Esophagus muscularis mucosa (tissue), 4 donors: ENCODE data around the gene TNFSF13B.

Source experiments
- EP300 ChIP-seq: sonication (generic); formaldehyde crosslinking; IDR thresholded peaks from one replicate; pipeline ENCODE4 v1.6.1; 2017; ENCODE audit warnings: antibody characterized with exemption
- POLR2A ChIP-seq: fragments of 450-650 bp; IDR thresholded peaks from one replicate; pipeline ENCODE4 v1.6.1; 2017; ENCODE audit warnings: antibody characterized with exemption, moderate library complexity, mild to moderate bottlenecking, low read depth
- POLR2AphosphoS5 ChIP-seq, 2 donors: sonication (generic); formaldehyde crosslinking; IDR thresholded peaks; one replicate each; pipeline ENCODE4 v1.6.1; 2017; ENCODE audit warnings: antibody characterized with exemption in 2 of 2
- TF ChIP-seq, protein P1 (sequence below), 3 experiments: fragments of 200-600 bp in 2 of 3; fragments of 450-650 bp in 1 of 3; sonication (generic) in 2 of 3; IDR thresholded peaks; one replicate each; pipeline ENCODE4 v1.5.1; 2017 to 2019; ENCODE audit warnings: antibody characterized with exemption in 3 of 3, mild to moderate bottlenecking in 2 of 3, moderate library complexity in 1 of 3

DNA sequence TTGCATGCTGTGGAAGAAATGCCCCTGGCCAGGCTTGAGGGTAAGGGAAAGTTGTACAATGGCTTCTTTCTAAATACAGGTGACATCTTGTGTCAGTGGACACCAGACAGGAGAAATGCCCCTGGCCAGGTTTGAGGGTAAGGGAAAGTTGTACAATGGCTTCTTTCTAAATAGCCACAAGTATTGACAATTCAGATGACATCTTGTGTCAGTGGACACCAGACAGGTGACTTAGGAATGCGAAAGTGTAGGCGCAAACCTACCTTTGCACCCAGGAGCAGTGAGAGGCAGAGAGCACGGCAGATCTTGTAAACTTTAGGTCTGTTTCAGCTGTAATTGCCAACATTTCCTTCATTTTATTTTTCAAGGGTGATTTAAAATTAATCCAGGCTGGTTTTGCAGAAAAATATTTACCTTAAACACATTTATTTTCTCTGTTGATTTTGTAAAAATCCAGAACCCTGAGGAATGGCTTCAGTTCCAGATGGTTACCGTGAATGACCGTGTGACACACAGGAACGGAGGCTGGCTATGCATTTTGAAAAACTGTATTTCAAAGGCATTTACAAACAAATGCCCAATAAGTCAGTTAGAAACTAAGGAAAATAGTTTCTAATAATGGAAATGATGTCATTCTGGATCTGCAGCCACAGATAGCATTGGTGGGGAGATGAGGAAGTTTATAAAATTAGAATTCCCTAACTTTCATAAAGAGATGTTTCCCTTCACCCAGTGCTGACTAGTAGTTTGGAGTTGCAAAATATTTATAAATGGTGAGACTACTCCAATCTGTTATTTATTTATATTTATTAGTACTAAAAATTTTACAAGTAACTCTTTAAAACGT, 34.9 kb downstream of the TNFSF13B start:
- TF ChIP-seq, protein P1, sequence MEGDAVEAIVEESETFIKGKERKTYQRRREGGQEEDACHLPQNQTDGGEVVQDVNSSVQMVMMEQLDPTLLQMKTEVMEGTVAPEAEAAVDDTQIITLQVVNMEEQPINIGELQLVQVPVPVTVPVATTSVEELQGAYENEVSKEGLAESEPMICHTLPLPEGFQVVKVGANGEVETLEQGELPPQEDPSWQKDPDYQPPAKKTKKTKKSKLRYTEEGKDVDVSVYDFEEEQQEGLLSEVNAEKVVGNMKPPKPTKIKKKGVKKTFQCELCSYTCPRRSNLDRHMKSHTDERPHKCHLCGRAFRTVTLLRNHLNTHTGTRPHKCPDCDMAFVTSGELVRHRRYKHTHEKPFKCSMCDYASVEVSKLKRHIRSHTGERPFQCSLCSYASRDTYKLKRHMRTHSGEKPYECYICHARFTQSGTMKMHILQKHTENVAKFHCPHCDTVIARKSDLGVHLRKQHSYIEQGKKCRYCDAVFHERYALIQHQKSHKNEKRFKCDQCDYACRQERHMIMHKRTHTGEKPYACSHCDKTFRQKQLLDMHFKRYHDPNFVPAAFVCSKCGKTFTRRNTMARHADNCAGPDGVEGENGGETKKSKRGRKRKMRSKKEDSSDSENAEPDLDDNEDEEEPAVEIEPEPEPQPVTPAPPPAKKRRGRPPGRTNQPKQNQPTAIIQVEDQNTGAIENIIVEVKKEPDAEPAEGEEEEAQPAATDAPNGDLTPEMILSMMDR (IDR thresholded peaks at IDR 0.05): no peak
- TF ChIP-seq POLR2AphosphoS5 (IDR thresholded peaks at IDR 0.05): no peak
- no peak for TF ChIP-seq POLR2A
- TF ChIP-seq EP300: no peak
